HG03097 (cell line): ENCODE measurements around the gene CYTH3.
A peak's percentile ranks its signal among the peaks of the same experiment; 100 is the strongest.
"Not testable (repeated sequence)": the region's sequence is repeated elsewhere in the genome, so short reads cannot be mapped to it uniquely, and the experiment has no call there.

ENCODE experiments used
- ATAC-seq: cut with Tn5 transposase; IDR thresholded peaks from one replicate; pipeline ENCODE4 v1.9.1; 2021; ENCODE audit not compliant: unreplicated experiment, low FRiP score

The CYTH3 gene, protein sequence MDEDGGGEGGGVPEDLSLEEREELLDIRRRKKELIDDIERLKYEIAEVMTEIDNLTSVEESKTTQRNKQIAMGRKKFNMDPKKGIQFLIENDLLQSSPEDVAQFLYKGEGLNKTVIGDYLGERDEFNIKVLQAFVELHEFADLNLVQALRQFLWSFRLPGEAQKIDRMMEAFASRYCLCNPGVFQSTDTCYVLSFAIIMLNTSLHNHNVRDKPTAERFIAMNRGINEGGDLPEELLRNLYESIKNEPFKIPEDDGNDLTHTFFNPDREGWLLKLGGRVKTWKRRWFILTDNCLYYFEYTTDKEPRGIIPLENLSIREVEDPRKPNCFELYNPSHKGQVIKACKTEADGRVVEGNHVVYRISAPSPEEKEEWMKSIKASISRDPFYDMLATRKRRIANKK

GRCh38 chr7:6272481-6273323 is at the start of gene CYTH3:
CYTH3 (minus strand) TSS chr7:6272624; CDS start chr7:6272507, 117 bp downstream.
- peak; percentile 77 for ATAC-seq

- no peak for ATAC-seq
These were observed 48.4 kb upstream of the CYTH3 start for GRCh38 chr7:6320791-6321190.

DNA sequence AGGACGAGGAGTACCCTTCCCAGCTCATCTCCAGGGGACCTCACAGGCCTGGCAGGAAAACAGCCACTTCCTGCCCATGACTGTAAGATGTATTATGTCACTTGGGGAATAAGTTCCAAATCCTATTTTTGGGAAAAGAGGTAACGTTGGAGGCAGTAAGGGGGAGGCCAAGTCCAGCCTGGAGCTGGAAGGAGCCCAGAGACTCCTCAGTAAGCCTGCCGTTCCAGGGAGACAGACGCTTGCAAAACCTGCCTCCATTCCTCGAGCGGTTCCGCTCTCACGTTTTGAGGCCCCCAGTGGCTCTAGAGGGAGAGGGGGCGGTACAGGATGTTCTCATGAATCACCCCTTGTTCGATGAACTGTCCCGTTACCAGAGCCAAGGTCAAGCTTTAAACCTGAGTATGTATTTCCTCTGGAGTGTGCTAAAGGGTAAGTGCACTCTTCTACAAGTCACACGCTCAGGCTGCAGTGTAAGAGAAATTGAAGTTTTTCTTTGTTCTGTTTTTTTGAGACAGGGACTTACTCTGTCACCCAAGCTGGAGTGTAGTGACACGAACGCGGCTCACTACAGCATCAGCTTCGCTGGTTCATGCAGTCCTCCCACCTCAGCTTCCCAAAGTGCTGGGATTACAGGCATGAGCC is 45.5 kb upstream of the CYTH3 start:
- no peak for ATAC-seq

DNA sequence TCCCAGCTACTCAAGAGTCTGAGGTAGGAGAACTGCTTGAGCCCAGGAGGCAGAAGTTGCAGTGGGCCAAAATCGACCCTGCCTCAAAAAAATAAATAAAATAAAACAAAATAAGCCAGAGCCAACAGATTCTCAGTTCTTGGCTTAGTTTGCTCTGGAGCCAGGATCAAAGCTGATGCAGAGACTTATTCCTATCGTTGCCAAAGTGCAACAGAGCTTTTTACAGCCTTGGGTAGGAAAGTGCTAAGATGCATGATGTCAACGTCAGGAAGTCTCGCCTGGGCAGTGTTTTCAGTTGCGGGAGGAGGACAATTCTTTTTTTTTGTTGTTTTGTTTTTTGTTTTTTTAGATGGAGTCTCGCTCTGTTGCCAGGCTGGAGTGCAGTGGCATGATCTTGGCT is 43.8 kb upstream of the CYTH3 start:
- ATAC-seq: no peak

GRCh38 chr7:6315746-6316145 is 43.3 kb upstream of the CYTH3 start:
- ATAC-seq: no peak

GRCh38 chr7:6310271-6310993 is 38.0 kb upstream of the CYTH3 start:
- no peak for ATAC-seq

DNA sequence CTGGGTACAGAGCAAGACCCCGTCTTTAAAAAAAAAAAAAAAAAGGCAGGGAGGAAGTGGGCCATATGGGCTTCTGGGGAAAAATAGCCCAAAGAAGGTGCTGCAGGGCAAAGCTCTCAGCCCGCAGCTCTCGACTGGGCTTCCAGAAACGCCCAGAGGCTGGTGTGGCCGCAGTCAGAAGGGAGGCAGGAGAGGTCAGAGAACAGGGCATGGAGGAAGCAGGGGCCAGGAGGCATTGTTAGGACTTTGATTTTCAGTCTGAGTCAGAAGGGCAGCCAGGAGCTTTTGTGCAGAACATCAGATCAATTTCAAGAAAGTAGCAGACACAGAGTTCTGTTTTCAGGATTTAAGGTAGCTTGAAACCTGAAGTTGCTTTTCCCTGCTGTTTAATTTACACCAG is 35.3 kb upstream of the CYTH3 start:
- no peak for ATAC-seq

- ATAC-seq: no peak
These were observed 34.0 kb upstream of the CYTH3 start for GRCh38 chr7:6306471-6306870.

DNA sequence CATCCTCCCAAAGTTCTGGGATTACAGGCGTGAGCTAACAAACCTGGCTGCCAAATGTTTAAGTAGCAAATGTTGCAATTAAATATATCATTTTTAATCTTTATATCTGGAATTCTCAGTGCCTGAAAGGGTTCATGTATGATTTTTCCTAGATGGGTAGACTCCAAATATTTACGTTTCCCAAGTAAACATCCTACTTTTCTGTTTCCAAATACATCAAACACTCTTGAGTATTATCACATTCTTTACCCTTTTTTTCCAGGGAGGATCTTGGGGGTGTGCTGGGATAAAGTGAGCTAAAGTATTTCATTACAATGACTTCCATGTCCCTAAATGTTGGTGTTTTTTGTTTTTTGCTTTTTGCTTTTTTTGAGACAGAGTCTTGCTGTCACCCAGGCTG is 32.9 kb upstream of the CYTH3 start:
- ATAC-seq: no peak

- ATAC-seq: not testable (repeated sequence)
These were observed 29.0 kb upstream of the CYTH3 start for GRCh38 chr7:6301446-6301845.

DNA sequence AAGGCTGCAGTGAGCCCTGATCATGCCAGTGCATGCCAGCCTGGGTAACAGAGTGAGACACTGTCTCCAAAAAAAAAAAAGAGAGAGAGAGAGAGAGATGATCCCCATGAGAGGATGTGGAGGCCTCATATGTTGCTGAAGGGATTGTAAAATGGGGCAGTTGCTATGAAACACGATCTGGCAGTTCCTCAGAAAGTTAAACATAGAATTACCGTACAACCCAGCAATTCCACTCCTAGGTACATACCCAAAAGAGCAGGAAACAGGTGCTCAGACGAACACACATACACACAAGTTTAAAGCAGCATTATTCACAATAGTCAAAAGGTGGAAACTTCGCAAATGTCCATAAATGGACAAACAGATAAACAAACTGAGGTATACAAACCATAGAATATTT is 27.4 kb upstream of the CYTH3 start:
- no peak for ATAC-seq

DNA sequence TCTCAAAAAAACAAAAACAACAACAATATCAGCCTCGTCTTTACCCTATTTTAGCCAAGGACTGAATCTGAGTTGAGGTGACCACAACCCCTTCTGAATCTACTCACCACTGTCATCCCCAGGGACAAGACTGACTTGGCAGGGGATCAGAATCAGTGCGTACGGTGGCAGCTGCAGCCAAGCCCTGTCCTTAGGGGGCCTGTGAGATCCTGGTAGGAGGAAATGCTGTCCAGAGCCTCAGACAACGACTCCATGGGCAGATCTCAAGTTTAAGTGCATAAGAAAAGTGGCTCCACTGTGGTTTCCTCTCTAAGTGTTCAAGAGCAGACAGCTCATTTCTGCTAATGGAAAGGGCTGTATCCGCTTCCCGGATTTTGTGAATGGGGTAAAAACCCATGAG is 22.4 kb upstream of the CYTH3 start:
- ATAC-seq: no peak

- no peak for ATAC-seq
These were observed 20.8 kb upstream of the CYTH3 start for GRCh38 chr7:6293202-6293601.

DNA sequence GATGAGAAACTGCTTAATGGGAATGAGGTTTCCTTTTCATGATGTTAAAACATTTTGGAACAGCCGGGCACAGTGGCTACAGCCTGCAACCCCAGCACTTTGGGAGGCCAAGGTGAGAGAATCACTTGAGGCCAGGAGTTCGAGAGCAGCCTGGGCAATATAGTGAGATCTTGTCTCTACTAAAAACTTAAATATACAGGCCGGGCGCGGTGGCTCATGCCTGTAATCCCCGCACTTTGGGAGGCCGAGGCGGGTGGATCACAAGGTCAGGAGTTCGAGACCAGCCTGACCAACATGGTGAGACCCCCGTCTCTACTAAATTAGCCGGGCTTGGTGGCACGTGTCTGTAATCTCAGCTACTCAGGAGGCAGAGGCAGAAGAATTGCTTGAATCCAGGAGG is 19.5 kb upstream of the CYTH3 start:
- not testable (repeated sequence) for ATAC-seq

- no peak for ATAC-seq
These were observed 19.1 kb upstream of the CYTH3 start for GRCh38 chr7:6291531-6291930.

DNA sequence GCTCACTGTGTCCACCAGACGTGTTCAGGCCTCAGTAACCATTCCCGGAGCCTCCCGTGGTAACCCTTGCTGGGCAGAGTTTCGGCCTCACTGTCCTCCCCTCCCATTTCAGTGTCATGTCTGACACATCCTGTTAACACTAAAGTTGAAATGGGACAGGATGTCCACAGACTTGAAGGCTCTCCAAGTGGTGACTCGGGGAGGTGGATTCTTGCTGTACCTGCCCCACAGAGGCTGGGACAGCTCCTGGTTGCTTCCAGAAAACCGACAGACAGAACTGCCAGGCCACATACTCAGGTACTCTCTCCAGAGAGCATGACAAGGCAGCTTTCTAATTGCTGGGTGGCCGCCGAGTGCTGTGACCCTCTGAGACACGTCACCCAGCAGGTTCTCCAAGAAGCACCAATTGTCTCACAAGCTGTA is 17.9 kb upstream of the CYTH3 start:
- no peak for ATAC-seq

GRCh38 chr7:6288270-6288860 is 15.9 kb upstream of the CYTH3 start:
- ATAC-seq: no peak

DNA sequence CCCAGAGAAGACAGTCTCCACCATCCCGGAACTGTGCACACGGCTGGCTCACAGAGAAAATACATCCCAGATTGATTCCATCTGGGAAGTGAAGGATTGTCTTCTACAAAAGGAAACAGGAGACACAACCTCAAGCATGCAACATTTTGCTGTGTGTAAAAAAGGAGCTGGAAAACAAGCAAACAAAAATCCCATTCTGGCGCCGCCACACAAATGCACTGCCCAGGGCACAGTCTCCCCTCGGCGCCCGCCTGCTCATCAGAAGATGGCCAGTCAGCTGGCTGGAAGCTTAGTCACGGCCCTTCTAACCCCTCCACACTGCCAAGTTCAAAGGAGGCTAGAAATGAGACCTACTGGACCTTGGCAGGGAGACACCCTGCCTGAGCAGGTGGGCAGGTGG is 14.1 kb upstream of the CYTH3 start:
- ATAC-seq: no peak

GRCh38 chr7:6284461-6285360 is 12.3 kb upstream of the CYTH3 start:
- ATAC-seq: no peak
